CD4-positive, alpha-beta T cell (primary cell): Measurements from ENCODE around the gene PRPS2. TPM values are rescaled to one million over a fixed set of nuclear protein-coding genes. Genes with fewer than 3 reads are reported as not detected.
A peak's percentile ranks its signal among the peaks of the same experiment; 100 is the strongest.

Experiments used
- ATAC-seq: fragments of 200-7000 bp; cut with Tn5 transposase; one replicate; pipeline ENCODE4 v1.10.0; 2022; ENCODE audit warnings: mild to moderate bottlenecking; ENCODE audit not compliant: poor library complexity
- CTCF ChIA-PET: fragments of 350-600 bp; sonication (Branson Sonifier 250); formaldehyde crosslinking; loops from one replicate; lab custom pipeline; 2021; ENCODE audit warnings: antibody characterized with exemption, inconsistent platforms; lab: Charles Lee
- POLR2A ChIA-PET: fragments of 350-600 bp; sonication (Branson Sonifier 250); formaldehyde crosslinking; loops from one replicate; lab custom pipeline; 2021; ENCODE audit warnings: antibody characterized with exemption, inconsistent platforms; lab: Charles Lee
- DNase-seq, 14 experiments: peaks; one replicate each; pipeline ENCODE4 v3.0.0-alpha.2; 2013 to 2020; ENCODE audit warnings: mixed read lengths in 2 of 14
- H3K27ac ChIP-seq, 2 donors: one replicate each; pipeline versions ENCODE4 v1.5.1 to v1.7.0; 2013; ENCODE audit warnings: low read length in 2 of 2, low read depth in 1 of 2, mild to moderate bottlenecking in 1 of 2
- H3K27me3 ChIP-seq, 2 experiments: 1 replicate in 1 of 2; 2 replicates in 1 of 2; pipeline versions ENCODE4 v1.6.1 to v1.7.0; 2013; ENCODE audit warnings: low read length in 2 of 2, control low read depth in 1 of 2, mild to moderate bottlenecking in 1 of 2, moderate library complexity in 1 of 2; ENCODE audit not compliant: insufficient read depth in 2 of 2, control insufficient read depth in 1 of 2
- H3K36me3 ChIP-seq: one replicate; pipeline ENCODE4 v1.6.1; 2013; ENCODE audit warnings: low read length, control low read depth; ENCODE audit not compliant: insufficient read depth
- H3K4me1 ChIP-seq: one replicate; pipeline ENCODE4 v1.6.1; 2013; ENCODE audit warnings: low read length, control low read depth; ENCODE audit not compliant: insufficient read depth
- H3K4me3 ChIP-seq: one replicate; pipeline ENCODE4 v1.5.1; 2013; ENCODE audit warnings: mild to moderate bottlenecking, low read length, moderate library complexity
- H3K9me3 ChIP-seq, 2 experiments: 1 replicate in 1 of 2; 2 replicates in 1 of 2; pipeline versions ENCODE4 v1.6.1 to v1.7.0; 2013; ENCODE audit warnings: low read length in 2 of 2, mild to moderate bottlenecking in 2 of 2, control low read depth in 1 of 2, moderate library complexity in 1 of 2; ENCODE audit not compliant: control insufficient read depth in 1 of 2, insufficient read depth in 1 of 2
- H3K27ac Mint-ChIP-seq: one replicate; pipeline ENCODE4 v1.8.0; 2020; ENCODE audit warnings: mixed read lengths
- H3K27me3 Mint-ChIP-seq: one replicate; pipeline ENCODE4 v1.8.0; 2021; ENCODE audit warnings: mixed read lengths
- H3K36me3 Mint-ChIP-seq: one replicate; pipeline ENCODE4 v1.8.0; 2021; ENCODE audit warnings: low read depth, mixed read lengths
- H3K4me1 Mint-ChIP-seq: one replicate; pipeline ENCODE4 v1.8.0; 2021; ENCODE audit warnings: low read depth, mixed read lengths
- H3K4me3 Mint-ChIP-seq: one replicate; pipeline ENCODE4 v1.8.0; 2020; ENCODE audit warnings: mild to moderate bottlenecking, mixed read lengths
- H3K9me3 Mint-ChIP-seq: one replicate; pipeline ENCODE4 v1.8.0; 2020; ENCODE audit warnings: mixed read lengths
- CTCF ChIP-seq: fragments of 200-600 bp; IDR thresholded peaks from one replicate; pipeline ENCODE4 v1.8.0; 2022; ENCODE audit warnings: antibody characterized with exemption, mild to moderate bottlenecking
- intact Hi-C, 2 experiments: fragments of 100-400 bp; cut with DNase I in 1 of 2; cut with micrococcal nuclease in 1 of 2; formaldehyde crosslinking; loops; one replicate each; pipeline versions ENCODE4 v1.15.1 to v1.9.0; 2023 to 2025; cut with DNase I, micrococcal nuclease
- total RNA-seq, 174 experiments: library from RNA in 2 of 174; stranded (reverse) in 2 of 174; gene quantifications; one replicate each; pipeline ENCODE4 v1.2.3 and lab custom pipeline; 2021 to 2026

PRPS2 gene
- total RNA-seq, 2 experiments from 2014 or later: 13.2 to 17.7 TPM

- no peaks in the 10 kb centered on the region for H3K9me3 ChIP-seq
- DNase-seq (peak; percentile 51 to 89 (median 66)), ATAC-seq (peak; percentile 100)
- intact Hi-C loops: loop anchor here (1.0 to 5.0 kb wide), 2 partner anchors 1238 to 1239 kb away; no protein-coding TSS in a partner anchor
- H3K4me3 ChIP-seq: no peak overlapping the region
- Mint-ChIP-seq H3K9me3 (no peaks in the 10 kb centered on the region), H3K27ac (no peak overlapping the region), H3K27me3 (peaks cover 4% of the 10 kb centered on the region), H3K4me1 (peaks cover 13% of the 10 kb centered on the region), H3K4me3 (peak overlapping the region; percentile 48), H3K36me3 (no peaks in the 10 kb centered on the region)
- peak; percentile 61 for TF ChIP-seq CTCF
- no peak overlapping the region for H3K27ac ChIP-seq
- ChIA-PET CTCF (interaction anchor here (0.6 to 1.9 kb wide), 17 partner anchors 9 to 1984 kb away, joined by 3 to 10 read pairs (median 4); partner anchors contain the start of gene PRPS2), POLR2A (interaction anchor here (1.7 kb wide), 1 partner anchor 19 kb away, joined by 16 read pairs; the partner anchor contains the start of gene PRPS2)
- peaks cover 6% of the 10 kb centered on the region for H3K4me1 ChIP-seq
- H3K27me3 ChIP-seq: peaks cover 0 to 3% of the 10 kb centered on the region in 2 experiments
- H3K36me3 ChIP-seq: no peaks in the 10 kb centered on the region
These were observed 19.7 kb upstream of the PRPS2 start for GRCh38 chrX:12771445-12772069.

- ATAC-seq (no peak), DNase-seq (no peak)
- CTCF ChIA-PET: interaction anchor here (1.4 kb wide), 1 partner anchor 25 kb away, joined by 3 read pairs; no protein-coding TSS in a partner anchor
- no peaks in the 10 kb centered on the region for H3K4me1 Mint-ChIP-seq
- Histone ChIP-seq H3K36me3 (no peaks in the 10 kb centered on the region), H3K9me3 (no peaks in the 10 kb centered on the region), H3K27me3 (peaks cover 0 to 7% of the 10 kb centered on the region in 2 experiments), H3K4me3 (no peak overlapping the region), H3K27ac (no peak overlapping the region), H3K4me1 (no peaks in the 10 kb centered on the region)
- intact Hi-C loops: no loop called here
- no peaks in the 10 kb centered on the region for H3K9me3 Mint-ChIP-seq
- no peak for TF ChIP-seq CTCF
- no peak overlapping the region for H3K4me3 Mint-ChIP-seq
- H3K36me3 Mint-ChIP-seq: no peaks in the 10 kb centered on the region
- POLR2A ChIA-PET: no interaction called here
- no peaks in the 10 kb centered on the region for H3K27me3 Mint-ChIP-seq
- no peak overlapping the region for H3K27ac Mint-ChIP-seq
These were observed 13.5 kb upstream of the PRPS2 start for GRCh38 chrX:12777670-12778069.

- POLR2A ChIA-PET: no interaction called here
- H3K4me1 ChIP-seq: no peaks in the 10 kb centered on the region
- Mint-ChIP-seq H3K27ac (no peak overlapping the region), H3K36me3 (no peaks in the 10 kb centered on the region), H3K4me1 (no peaks in the 10 kb centered on the region), H3K9me3 (no peaks in the 10 kb centered on the region), H3K27me3 (no peaks in the 10 kb centered on the region), H3K4me3 (no peak overlapping the region)
- H3K4me3 ChIP-seq: no peak overlapping the region
- peaks cover 0 to 7% of the 10 kb centered on the region in 2 experiments for H3K27me3 ChIP-seq
- ATAC-seq: no peak
- H3K27ac ChIP-seq: no peak overlapping the region
- no peak for TF ChIP-seq CTCF
- intact Hi-C loops: no loop called here
- CTCF ChIA-PET: interaction anchor here (1.3 kb wide), 1 partner anchor 8 kb away, joined by 8 read pairs; no protein-coding TSS in a partner anchor
- DNase-seq: no peak
- H3K36me3 ChIP-seq: no peaks in the 10 kb centered on the region
- H3K9me3 ChIP-seq: no peaks in the 10 kb centered on the region
These were observed 11.7 kb upstream of the PRPS2 start for GRCh38 chrX:12779534-12779933.
